Coronary artery (tissue), 2 donors: ENCODE data around the gene CFAP99.

Experiments
- DNase-seq: peaks from one replicate; pipeline ENCODE4 v3.0.0-alpha.2; 2017; ENCODE audit warnings: low spot score
- H3K27ac ChIP-seq, 2 donors: fragments of 200-600 bp; sonication (generic); one replicate each; pipeline ENCODE4 v1.5.1; 2016 to 2019
- H3K4me3 ChIP-seq: fragments of 200-600 bp; sonication (generic); 2 replicates; pipeline ENCODE4 v1.5.1; 2016; ENCODE audit warnings: mild to moderate bottlenecking, moderate library complexity
- CTCF ChIP-seq: fragments of 200-600 bp; sonication (generic); IDR thresholded peaks from one replicate; pipeline ENCODE4 v1.5.1; 2019; ENCODE audit warnings: antibody characterized with exemption

The CFAP99 gene

GRCh38 chr4:2406406-2406805 lies 12.3 kb upstream of the CFAP99 start:
- Histone ChIP-seq H3K4me3 (no peak overlapping the region), H3K27ac (no peak overlapping the region)
- no peak for TF ChIP-seq CTCF
- no peak for DNase-seq

- DNase-seq: no peak
- TF ChIP-seq CTCF: no peak
- H3K27ac ChIP-seq: no peak overlapping the region
- H3K4me3 ChIP-seq: no peak overlapping the region
Measured at GRCh38 chr4:2406920-2407319, 11.8 kb upstream of the CFAP99 start.

GRCh38 chr4:2407991-2408342 lies 10.8 kb upstream of the CFAP99 start:
- Histone ChIP-seq H3K27ac (no peak overlapping the region), H3K4me3 (no peak overlapping the region)
- DNase-seq: no peak
- TF ChIP-seq CTCF: no peak

GRCh38 chr4:2408401-2408958 lies 10.3 kb upstream of the CFAP99 start:
- Histone ChIP-seq H3K27ac (no peak overlapping the region), H3K4me3 (no peak overlapping the region)
- DNase-seq: no peak
- TF ChIP-seq CTCF: no peak

GRCh38 chr4:2408976-2409375 lies 9.8 kb upstream of the CFAP99 start:
- TF ChIP-seq CTCF: no peak
- no peak overlapping the region for H3K27ac ChIP-seq
- no peak for DNase-seq
- H3K4me3 ChIP-seq: no peak overlapping the region

- DNase-seq: no peak
Measured at GRCh38 chr4:2409381-2409783, 9.4 kb upstream of the CFAP99 start.

More at GRCh38 chr4:2409381-2409783, 9.4 kb upstream of the CFAP99 start:
- Histone ChIP-seq H3K4me3 (no peak overlapping the region), H3K27ac (no peak overlapping the region)
- TF ChIP-seq CTCF: no peak
